ENCODE results near the gene GAREM1. TPM values are rescaled to one million over a fixed set of nuclear protein-coding genes. Genes with fewer than 3 reads are reported as not detected.

The GAREM1 gene
- total and polyA plus RNA-seq, 2 of the 8 experiments (the other 6 are each of a cell fraction or from before 2014, with no cell fraction given), result 3.6 to 9.2 TPM

GRCh38 chr18:32383050-32383819 is 87.4 kb downstream of the GAREM1 start:
- Histone ChIP-seq H2AK5ac (ENCODE audit: low read depth, low read length) (no peak overlapping the region), H3K9me3 (ENCODE audit: insufficient read depth in 2 of 2, low read depth in 1 of 2, low read length in 1 of 2) (no peaks in the 10 kb centered on the region), H3K27me3 (replicated peaks in 1 of 4; ENCODE audit: control insufficient read depth in 3 of 4, extremely low read depth in 1 of 4, insufficient read depth in 3 of 4, low read length in 3 of 4) (no peaks in the 10 kb centered on the region), H2BK15ac (ENCODE audit: low read length) (no peak overlapping the region), H3K4ac (replicated peaks; ENCODE audit: insufficient read length, low read depth, low read length) (no peak overlapping the region), H3K9ac (replicated peaks in 1 of 4; ENCODE audit: extremely low read depth in 1 of 4, low read depth in 3 of 4, low read length in 3 of 4) (no peak overlapping the region), H2AFZ (ENCODE audit: low read length) (no peak overlapping the region), H3K27ac (ENCODE audit: low read depth, low read length) (no peak overlapping the region), H2BK120ac (replicated peaks; ENCODE audit: low read depth, low read length) (no peak overlapping the region), H3K4me1 (replicated peaks in 1 of 4; ENCODE audit: control insufficient read depth in 3 of 4, insufficient read depth in 4 of 4, low read length in 3 of 4) (no peaks in the 10 kb centered on the region), H3K79me2 (ENCODE audit: control insufficient read depth in 1 of 2, insufficient read depth in 2 of 2, low read length in 2 of 2) (no peaks in the 10 kb centered on the region), H3K4me3 (ENCODE audit: extremely low read depth in 1 of 4, insufficient read depth in 2 of 4, low read depth in 3 of 4, low read length in 4 of 4) (no peak overlapping the region), H3K79me1 (ENCODE audit: low read depth, low read length) (no peaks in the 10 kb centered on the region; the same call in 1 of the 2 replicates), H3K4me2 (ENCODE audit: insufficient read depth in 1 of 2, low read depth in 2 of 2, low read length in 2 of 2) (no peak overlapping the region), H4K20me1 (replicated peaks in 1 of 2; ENCODE audit: control insufficient read depth in 1 of 2, insufficient read depth in 2 of 2, low read length in 2 of 2) (no peaks in the 10 kb centered on the region), H2BK20ac (ENCODE audit: low read length) (no peak overlapping the region), H2BK12ac (ENCODE audit: low read depth, low read length) (no peak overlapping the region), H3K14ac (ENCODE audit: insufficient read length) (no peak overlapping the region), H3K36me3 (ENCODE audit: control insufficient read depth in 2 of 4, insufficient read depth in 4 of 4, low read length in 3 of 4) (no peaks in the 10 kb centered on the region), H2BK5ac (ENCODE audit: low read depth, low read length) (no peak overlapping the region), H3K23me2 (ENCODE audit: low read depth, low read length) (no peaks in the 10 kb centered on the region), H4K5ac (ENCODE audit: insufficient read length, low read depth, low read length) (no peak overlapping the region), H3K56ac (replicated peaks; ENCODE audit: insufficient read length, low read depth, low read length) (no peak overlapping the region), H3K18ac (ENCODE audit: extremely low read depth, low read length) (no peak overlapping the region), H3K23ac (ENCODE audit: insufficient read length) (no peak overlapping the region), H4K8ac (ENCODE audit: extremely low read depth, insufficient read depth, low read length) (no peak overlapping the region), H4K91ac (replicated peaks; ENCODE audit: insufficient read length, low read length) (no peak overlapping the region)
- no peak for DNase-seq (ENCODE audit: low read depth in 1 of 2, low spot score in 2 of 2)
- FAIRE-seq, result no peak
- TF ChIP-seq RFX5 (IDR thresholded peaks at IDR 0.05; ENCODE audit: borderline replicate concordance, low read depth, low read length) (no peak), KDM5A (IDR thresholded peaks at IDR 0.05; ENCODE audit: low read length) (no peak), GABPA (IDR thresholded peaks at IDR 0.05; ENCODE audit: borderline replicate concordance, insufficient read depth, low read length) (no peak), ASH2L (IDR thresholded peaks at IDR 0.05; ENCODE audit: low read length) (no peak), ZNF274 (IDR thresholded peaks at IDR 0.05; ENCODE audit: borderline replicate concordance, extremely low read depth, low read length) (no peak)
- ChIA-PET POLR2A (ENCODE audit: partially characterized antibody) (no interaction called here), CTCF (ENCODE audit: partially characterized antibody) (interaction anchor here (0.6 to 1.5 kb wide), 5 partner anchors 25 to 1006 kb away, joined by 3 to 7 read pairs (median 3); no protein-coding TSS in a partner anchor)
- WGBS, 2 experiments (ENCODE audit: extremely low coverage in 1 of 2, insufficient coverage in 1 of 2, insufficient read length in 1 of 2, insufficient replicate concordance in 2 of 2, low coverage in 1 of 2, low lambda C conversion rate in 2 of 2, missing lambda C conversion rate in 1 of 2), result 82% methylated on average over 4 of the region's 4 CpGs; no CpG with 5 or more reads in 1 of the 2 experiments

All from H1 (cell line).